ENCODE measurements around the gene ADAMTS9. TPM values are rescaled to one million over a fixed set of nuclear protein-coding genes. Genes with fewer than 3 reads are reported as not detected.

Gene ADAMTS9
- total and polyA plus RNA-seq, 11 donors, result 11.3 to 74.4 (median 18.8) TPM

GRCh38 chr3:64612082-64612860 lies 75.5 kb downstream of the ADAMTS9 start:
- DNase-seq (peak in 4 of 5 donors; percentile 30 to 54 (median 50)), ATAC-seq (peak; percentile 87 to 97 (median 96))
- TF ChIP-seq POLR2A (IDR thresholded peaks at IDR 0.05) (no peak), CTCF (IDR thresholded peaks at IDR 0.05) (no peak)
- WGBS, 4 donors, result 37 to 41% (median 40%) methylated on average over 4 of the region's 4 CpGs
- peaks cover 0 to 46% (median 26%) of the 10 kb centered on the region in 12 donors for H3K4me1 ChIP-seq
- intact Hi-C loops (cut with DNase I), result loop anchor here in 2 of 10 donors (5.0 to 10.0 kb wide), 2 partner anchors 73 to 80 kb away; partner anchors contain the start of gene ADAMTS9 (in 1 of the 2)
- peak overlapping the region; percentile 60 to 86 (median 76) for H3K27ac ChIP-seq
- peak overlapping the region in 2 of 12 donors; percentile 6 to 10 for H3K4me3 ChIP-seq
- no peaks in the 10 kb centered on the region for H3K9me3 ChIP-seq
- peaks cover 0 to 21% (median 3%) of the 10 kb centered on the region in 9 donors for H3K36me3 ChIP-seq
- H3K27me3 ChIP-seq, result no peaks in the 10 kb centered on the region

GRCh38 chr3:64608741-64609140 lies 79.1 kb downstream of the ADAMTS9 start:
- no peak overlapping the region for H3K4me3 ChIP-seq
- 88 to 92% (median 90%) methylated on average over 2 of the region's 2 CpGs for WGBS, 4 donors
- H3K36me3 ChIP-seq, result peaks cover 0 to 33% (median 26%) of the 10 kb centered on the region in 9 donors
- no peaks in the 10 kb centered on the region for H3K27me3 ChIP-seq
- H3K9me3 ChIP-seq, result no peaks in the 10 kb centered on the region
- TF ChIP-seq CTCF (IDR thresholded peaks at IDR 0.05) (no peak), POLR2A (IDR thresholded peaks at IDR 0.05) (no peak)
- intact Hi-C loops (cut with DNase I), result no loop called here
- DNase-seq (no peak), ATAC-seq (no peak)
- H3K4me1 ChIP-seq, result peaks cover 0 to 23% (median 15%) of the 10 kb centered on the region in 12 donors
- H3K27ac ChIP-seq, result no peak overlapping the region

GRCh38 chr3:64607032-64607551 lies 80.7 kb downstream of the ADAMTS9 start:
- WGBS, 4 donors, result 92 to 98% (median 96%) methylated on average over 2 of the region's 2 CpGs
- Histone ChIP-seq H3K36me3 (peaks cover 0 to 48% (median 40%) of the 10 kb centered on the region in 9 donors), H3K27me3 (no peaks in the 10 kb centered on the region), H3K4me1 (peaks cover 0 to 8% (median 3%) of the 10 kb centered on the region in 12 donors), H3K27ac (no peak overlapping the region), H3K9me3 (no peaks in the 10 kb centered on the region), H3K4me3 (no peak overlapping the region)
- DNase-seq, result no peak
- TF ChIP-seq CTCF (IDR thresholded peaks at IDR 0.05) (no peak), POLR2A (IDR thresholded peaks at IDR 0.05) (no peak)
- ATAC-seq, result no peak
- intact Hi-C loops (cut with DNase I), result no loop called here

GRCh38 chr3:64604313-64604712 lies 83.5 kb downstream of the ADAMTS9 start:
- WGBS, 4 donors, result 90 to 91% (median 91%) methylated on average over 3 of the region's 3 CpGs
- TF ChIP-seq POLR2A (IDR thresholded peaks at IDR 0.05) (no peak), CTCF (IDR thresholded peaks at IDR 0.05) (no peak)
- no peak overlapping the region for H3K4me3 ChIP-seq

More at GRCh38 chr3:64604313-64604712, 83.5 kb downstream of the ADAMTS9 start:
- no peak for ATAC-seq
- no peak overlapping the region for H3K27ac ChIP-seq
- intact Hi-C loops (cut with DNase I), result no loop called here
- no peaks in the 10 kb centered on the region for H3K4me1 ChIP-seq
- no peaks in the 10 kb centered on the region for H3K9me3 ChIP-seq
- no peak for DNase-seq
- H3K36me3 ChIP-seq, result peaks cover 0 to 70% (median 48%) of the 10 kb centered on the region in 9 donors
- H3K27me3 ChIP-seq, result no peaks in the 10 kb centered on the region

All from heart left ventricle (tissue), 16 donors.